ENCODE results near the gene MVP. TPM values are rescaled to one million over a fixed set of nuclear protein-coding genes. Genes with fewer than 3 reads are reported as not detected.

MVP gene
- total and polyA plus RNA-seq, 4 donors, result 150 to 322 (median 253) TPM

- TF ChIP-seq CTCF (IDR thresholded peaks at IDR 0.05; ENCODE audit: control extremely low read depth, extremely low read depth), result no peak
- Histone ChIP-seq H3K36me3 (ENCODE audit: control insufficient read depth in 4 of 4, insufficient read depth in 4 of 4, low read length in 4 of 4) (no peaks in the 10 kb centered on the region), H3K9ac (ENCODE audit: insufficient read depth in 1 of 2, low read length in 2 of 2) (no peak overlapping the region), H3K4me3 (no peak overlapping the region), H3K4me1 (ENCODE audit: control insufficient read depth in 5 of 5, insufficient read depth in 5 of 5, low read length in 5 of 5) (peaks cover 0 to 5% (median 0%) of the 10 kb centered on the region in 5 donors), H3K27me3 (ENCODE audit: control insufficient read depth in 3 of 3, insufficient read depth in 3 of 3, low read length in 2 of 3) (peaks cover 4 to 33% (median 27%) of the 10 kb centered on the region in 3 donors), H3K9me3 (ENCODE audit: control insufficient read depth in 4 of 4, insufficient read depth in 3 of 4, low read length in 3 of 4) (peaks cover 0 to 6% (median 0%) of the 10 kb centered on the region in 4 donors), H3K27ac (ENCODE audit: low read depth in 1 of 2, low read length in 1 of 2) (no peak overlapping the region)
- 7 to 8% methylated on average over 32 to 45 of the region's 45 CpGs for WGBS, 2 donors
- ATAC-seq (ENCODE audit: insufficient read depth, low FRiP score) (no peak), DNase-seq (no peak)
Observed at GRCh38 chr16:29876594-29877249, 56.5 kb downstream of the MVP start.

GRCh38 chr16:29877266-29877961, 57.2 kb downstream of the MVP start:
- 16 to 21% methylated on average over 24 to 28 of the region's 28 CpGs for WGBS, 2 donors
- Histone ChIP-seq H3K4me3 (no peak overlapping the region), H3K27ac (ENCODE audit: low read depth in 1 of 2, low read length in 1 of 2) (no peak overlapping the region), H3K36me3 (ENCODE audit: control insufficient read depth in 4 of 4, insufficient read depth in 4 of 4, low read length in 4 of 4) (no peaks in the 10 kb centered on the region), H3K9me3 (ENCODE audit: control insufficient read depth in 4 of 4, insufficient read depth in 3 of 4, low read length in 3 of 4) (peaks cover 0 to 6% (median 0%) of the 10 kb centered on the region in 4 donors), H3K9ac (ENCODE audit: insufficient read depth in 1 of 2, low read length in 2 of 2) (no peak overlapping the region), H3K27me3 (ENCODE audit: control insufficient read depth in 3 of 3, insufficient read depth in 3 of 3, low read length in 2 of 3) (peaks cover 4 to 33% (median 27%) of the 10 kb centered on the region in 3 donors), H3K4me1 (ENCODE audit: control insufficient read depth in 5 of 5, insufficient read depth in 5 of 5, low read length in 5 of 5) (peaks cover 0 to 5% (median 0%) of the 10 kb centered on the region in 5 donors)
- peak; percentile 81 for ATAC-seq (ENCODE audit: insufficient read depth, low FRiP score)
- no peak for TF ChIP-seq CTCF (IDR thresholded peaks at IDR 0.05; ENCODE audit: control extremely low read depth, extremely low read depth)
- peak in 2 of 3 donors; percentile 11 to 12 for DNase-seq

GRCh38 chr16:29878172-29878571, 57.9 kb downstream of the MVP start:
- no peaks in the 10 kb centered on the region for H3K36me3 ChIP-seq (ENCODE audit: control insufficient read depth in 4 of 4, insufficient read depth in 4 of 4, low read length in 4 of 4)
- H3K9me3 ChIP-seq (ENCODE audit: control insufficient read depth in 4 of 4, insufficient read depth in 3 of 4, low read length in 3 of 4), result peaks cover 0 to 6% (median 0%) of the 10 kb centered on the region in 4 donors
- H3K9ac ChIP-seq (ENCODE audit: insufficient read depth in 1 of 2, low read length in 2 of 2), result no peak overlapping the region
- ATAC-seq (ENCODE audit: insufficient read depth, low FRiP score) (no peak), DNase-seq (no peak)
- H3K27ac ChIP-seq (ENCODE audit: low read depth in 1 of 2, low read length in 1 of 2), result no peak overlapping the region
- H3K4me1 ChIP-seq (ENCODE audit: control insufficient read depth in 5 of 5, insufficient read depth in 5 of 5, low read length in 5 of 5), result peaks cover 0 to 7% (median 0%) of the 10 kb centered on the region in 5 donors
- peaks cover 4 to 33% (median 27%) of the 10 kb centered on the region in 3 donors for H3K27me3 ChIP-seq (ENCODE audit: control insufficient read depth in 3 of 3, insufficient read depth in 3 of 3, low read length in 2 of 3)
- WGBS, 2 donors, result 87 to 91% methylated on average over 14 of the region's 14 CpGs
- H3K4me3 ChIP-seq, result no peak overlapping the region
- no peak for TF ChIP-seq CTCF (IDR thresholded peaks at IDR 0.05; ENCODE audit: control extremely low read depth, extremely low read depth)
